Measurements from ENCODE around the gene CDC25B. TPM values are rescaled to one million over a fixed set of nuclear protein-coding genes. Genes with fewer than 3 reads are reported as not detected.

Gene CDC25B
- total RNA-seq, 1 donor from 2014 or later: 60.6 TPM

GRCh38 chr20:3782597-3782996, 13.5 kb upstream of the CDC25B start:
- H3K36me3 ChIP-seq: peaks cover 0 to 12% of the 10 kb centered on the region in 2 donors
- no peaks in the 10 kb centered on the region for H3K27me3 ChIP-seq
- H3K4me3 ChIP-seq: no peak overlapping the region
- TF ChIP-seq, protein P1, sequence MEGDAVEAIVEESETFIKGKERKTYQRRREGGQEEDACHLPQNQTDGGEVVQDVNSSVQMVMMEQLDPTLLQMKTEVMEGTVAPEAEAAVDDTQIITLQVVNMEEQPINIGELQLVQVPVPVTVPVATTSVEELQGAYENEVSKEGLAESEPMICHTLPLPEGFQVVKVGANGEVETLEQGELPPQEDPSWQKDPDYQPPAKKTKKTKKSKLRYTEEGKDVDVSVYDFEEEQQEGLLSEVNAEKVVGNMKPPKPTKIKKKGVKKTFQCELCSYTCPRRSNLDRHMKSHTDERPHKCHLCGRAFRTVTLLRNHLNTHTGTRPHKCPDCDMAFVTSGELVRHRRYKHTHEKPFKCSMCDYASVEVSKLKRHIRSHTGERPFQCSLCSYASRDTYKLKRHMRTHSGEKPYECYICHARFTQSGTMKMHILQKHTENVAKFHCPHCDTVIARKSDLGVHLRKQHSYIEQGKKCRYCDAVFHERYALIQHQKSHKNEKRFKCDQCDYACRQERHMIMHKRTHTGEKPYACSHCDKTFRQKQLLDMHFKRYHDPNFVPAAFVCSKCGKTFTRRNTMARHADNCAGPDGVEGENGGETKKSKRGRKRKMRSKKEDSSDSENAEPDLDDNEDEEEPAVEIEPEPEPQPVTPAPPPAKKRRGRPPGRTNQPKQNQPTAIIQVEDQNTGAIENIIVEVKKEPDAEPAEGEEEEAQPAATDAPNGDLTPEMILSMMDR (IDR thresholded peaks at IDR 0.05): no peak
- intact Hi-C loops (cut with DNase I): no loop called here
- no peak overlapping the region for H3K27ac ChIP-seq
- H3K4me1 ChIP-seq: peaks cover 26 to 38% of the 10 kb centered on the region in 2 donors
- H3K9me3 ChIP-seq: no peaks in the 10 kb centered on the region
- peak in 1 of 2 donors; percentile 58 for DNase-seq (ENCODE audit: low spot score in 2 of 2)

GRCh38 chr20:3783068-3783489, 13.0 kb upstream of the CDC25B start:
- intact Hi-C loops (cut with DNase I): no loop called here
- H3K27ac ChIP-seq: no peak overlapping the region
- peaks cover 25 to 35% of the 10 kb centered on the region in 2 donors for H3K4me1 ChIP-seq

DNA sequence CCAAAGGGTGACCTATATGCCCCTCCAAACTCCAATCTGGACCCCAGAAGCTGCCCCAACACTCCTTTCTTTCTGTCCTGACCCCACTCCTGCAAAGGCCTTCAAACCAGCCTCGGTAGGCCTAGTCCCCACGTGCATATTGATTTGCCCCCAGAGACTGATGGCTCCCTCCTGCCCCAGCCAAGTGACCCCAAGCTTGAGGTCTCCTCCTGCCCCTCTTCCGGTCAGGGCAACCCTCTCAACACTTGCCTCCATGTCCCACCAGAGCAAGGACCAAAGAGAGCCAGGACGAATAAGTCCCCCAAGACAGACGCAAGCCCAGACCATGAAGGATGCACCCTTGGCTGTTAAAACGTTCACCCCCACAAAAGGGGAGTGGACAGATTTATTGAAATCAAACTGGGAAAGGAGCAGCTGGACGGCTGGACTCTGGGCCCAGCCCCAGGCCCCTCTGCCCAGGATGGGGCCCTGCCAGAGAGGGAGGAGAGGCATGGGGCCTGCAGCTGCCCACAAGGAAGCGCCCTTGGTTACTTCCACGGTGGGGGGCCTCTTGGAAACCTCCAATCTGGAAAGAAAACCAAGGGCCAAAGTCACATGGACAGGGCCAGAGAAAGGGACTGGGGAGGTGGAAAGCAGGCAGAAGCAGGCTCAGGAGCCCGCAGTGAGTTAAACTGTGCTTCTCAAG, 12.5 kb upstream of the CDC25B start:
- DNase-seq (ENCODE audit: low spot score in 2 of 2): no peak
- peaks cover 20 to 31% of the 10 kb centered on the region in 2 donors for H3K4me1 ChIP-seq
- no peaks in the 10 kb centered on the region for H3K9me3 ChIP-seq
- TF ChIP-seq, protein P1 (IDR thresholded peaks at IDR 0.05): no peak
- peaks cover 0 to 12% of the 10 kb centered on the region in 2 donors for H3K36me3 ChIP-seq
- intact Hi-C loops (cut with DNase I): no loop called here
- H3K27me3 ChIP-seq: no peaks in the 10 kb centered on the region
- peak overlapping the region in 1 of 2 donors; percentile 94 for H3K4me3 ChIP-seq
- H3K27ac ChIP-seq: peak overlapping the region; percentile 46 to 82

More at GRCh38 chr20:3783068-3783489, 13.0 kb upstream of the CDC25B start:
- H3K4me3 ChIP-seq: no peak overlapping the region
- DNase-seq (ENCODE audit: low spot score in 2 of 2): no peak
- peaks cover 0 to 12% of the 10 kb centered on the region in 2 donors for H3K36me3 ChIP-seq
- H3K27me3 ChIP-seq: no peaks in the 10 kb centered on the region
- TF ChIP-seq, protein P1 (IDR thresholded peaks at IDR 0.05): no peak
- no peaks in the 10 kb centered on the region for H3K9me3 ChIP-seq

DNA sequence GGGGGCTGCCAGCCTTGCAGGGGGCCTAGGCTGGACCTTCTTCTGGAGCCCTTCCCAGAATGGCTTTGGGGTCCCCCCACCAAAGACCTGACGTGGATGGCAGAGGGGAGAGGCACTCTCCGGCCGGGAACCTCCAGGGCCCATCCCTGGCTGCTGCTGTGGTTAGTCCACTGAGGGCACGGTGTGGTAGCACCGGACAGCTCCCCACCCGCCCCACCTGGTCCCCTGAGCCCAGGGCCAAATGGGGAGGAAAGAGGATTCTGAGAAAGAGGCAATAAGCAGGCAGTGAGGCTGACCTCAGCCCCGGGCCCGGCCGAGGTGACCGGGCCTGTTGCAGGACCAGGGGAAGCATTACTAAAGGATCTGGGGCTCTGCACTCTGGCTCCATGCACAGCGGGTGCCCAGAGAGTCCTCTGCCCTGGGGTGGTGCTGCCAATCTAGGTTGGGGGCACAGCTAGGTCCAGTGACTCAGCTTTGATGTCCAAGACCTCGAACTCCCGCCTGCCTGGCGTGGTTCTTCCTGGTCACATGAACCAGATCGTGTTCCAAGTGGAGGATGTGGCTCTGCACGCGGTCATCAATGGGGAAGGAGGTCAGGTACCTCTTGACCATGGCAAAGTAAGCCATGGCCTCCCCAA, 11.8 kb upstream of the CDC25B start:
- Histone ChIP-seq H3K4me1 (peaks cover 20 to 31% of the 10 kb centered on the region in 2 donors), H3K9me3 (no peaks in the 10 kb centered on the region), H3K27me3 (no peaks in the 10 kb centered on the region), H3K36me3 (peaks cover 0 to 12% of the 10 kb centered on the region in 2 donors), H3K27ac (peak overlapping the region; percentile 82 to 89), H3K4me3 (peak overlapping the region in 1 of 2 donors; percentile 94)
- TF ChIP-seq, protein P1 (IDR thresholded peaks at IDR 0.05): no peak
- DNase-seq (ENCODE audit: low spot score in 2 of 2): no peak
- intact Hi-C loops (cut with DNase I): no loop called here

DNA sequence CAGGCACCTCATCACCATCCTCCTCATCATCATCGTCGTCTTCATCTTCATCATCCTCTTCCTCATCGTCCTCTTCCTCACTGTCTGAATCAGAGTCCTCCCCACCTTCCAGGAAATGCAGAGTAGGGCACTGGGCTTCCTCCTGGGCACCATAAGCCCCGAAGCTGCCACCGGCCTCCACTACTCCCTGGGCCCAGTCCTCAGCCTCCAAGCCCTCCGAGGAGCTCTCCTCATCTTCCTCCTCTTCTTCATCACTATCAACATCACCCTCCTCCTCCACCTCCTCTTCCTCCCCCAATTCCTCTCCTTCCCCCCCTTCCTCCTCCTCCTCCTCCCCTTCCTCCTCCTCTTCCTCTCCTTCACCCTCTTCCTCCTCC, 11.3 kb upstream of the CDC25B start:
- TF ChIP-seq, protein P1 (IDR thresholded peaks at IDR 0.05): no peak
- H3K9me3 ChIP-seq: no peaks in the 10 kb centered on the region
- no peak for DNase-seq (ENCODE audit: low spot score in 2 of 2)
- H3K4me3 ChIP-seq: peak overlapping the region; percentile 67 to 94
- H3K27me3 ChIP-seq: no peaks in the 10 kb centered on the region
- intact Hi-C loops (cut with DNase I): no loop called here
- peak overlapping the region; percentile 82 to 89 for H3K27ac ChIP-seq
- H3K36me3 ChIP-seq: peaks cover 0 to 12% of the 10 kb centered on the region in 2 donors
- peaks cover 20 to 31% of the 10 kb centered on the region in 2 donors for H3K4me1 ChIP-seq
